Measurements from ENCODE around the gene SMG1. TPM values are rescaled to one million over a fixed set of nuclear protein-coding genes. Genes with fewer than 3 reads are reported as not detected.
A peak's percentile ranks its signal among the peaks of the same experiment; 100 is the strongest.

The SMG1 gene
- total and polyA plus RNA-seq, 2 of the 13 experiments (the other 11 are each of a cell fraction or from before 2014, with no cell fraction given) = 48.7 to 53.7 TPM

- CTCF ChIA-PET (ENCODE audit: low intra/inter-chr PET ratio, low total read pairs) = no interaction called here
- H3K9ac ChIP-seq (ENCODE audit: insufficient read depth, low read depth, low read length) = peak overlapping the region; percentile 98
- TF ChIP-seq ZNF781 (CRISPR knock-in tag; IDR thresholded peaks at IDR 0.05; ENCODE audit: borderline replicate concordance, not compliant biosample characterization) (no peak), ZNF431 (CRISPR knock-in tag; IDR thresholded peaks at IDR 0.05; ENCODE audit: borderline replicate concordance, low read depth) (no peak), AKNA (CRISPR knock-in tag; IDR thresholded peaks at IDR 0.05; ENCODE audit: borderline replicate concordance) (no peak), BORCS8-MEF2B (CRISPR knock-in tag; IDR thresholded peaks at IDR 0.05) (peak; percentile 33; the same call in 1 of the 2 replicates), KLF9 (CRISPR knock-in tag; IDR thresholded peaks at IDR 0.05; ENCODE audit: low read depth) (no peak), FOXA1 (IDR thresholded peaks at IDR 0.05) (no peak), FOXA1 (CRISPR knock-in tag; IDR thresholded peaks at IDR 0.05) (no peak), NFRKB (IDR thresholded peaks at IDR 0.05) (no peak), TFDP2 (CRISPR knock-in tag; IDR thresholded peaks at IDR 0.05) (no peak), ZC3H13 (CRISPR knock-in tag; IDR thresholded peaks at IDR 0.05) (no peak), LRRFIP1 (CRISPR knock-in tag; conservative IDR thresholded peaks at IDR 0.05) (no peak), BRF2 (CRISPR knock-in tag; IDR thresholded peaks at IDR 0.05) (no peak; the same call in 1 of the 2 replicates), RBM22 (optimal IDR thresholded peaks at IDR 0.05; ENCODE audit: low read length) (peak; percentile 72)
These were observed 137.2 kb downstream of the SMG1 start for GRCh38 chr16:18788828-18789514.

More at GRCh38 chr16:18788828-18789514, 137.2 kb downstream of the SMG1 start:
- ATAC-seq (no peak), DNase-seq (ENCODE audit: low spot score) (no peak), FAIRE-seq (no peak)
- Histone ChIP-seq H4K20me1 (ENCODE audit: insufficient read depth, low read length) (peaks cover 58% of the 10 kb centered on the region), H3K27me3 (ENCODE audit: control insufficient read depth in 1 of 2, insufficient read depth in 2 of 2, low read length in 2 of 2) (peaks cover 0 to 7% of the 10 kb centered on the region in 2 experiments; a peak in 1 of 5 replicates), H2AFZ (ENCODE audit: low read length) (no peak overlapping the region), H3K27ac (ENCODE audit: extremely low read length, insufficient read depth, low read length) (peak overlapping the region; percentile 78), H3K9me3 (ENCODE audit: low read length) (no peaks in the 10 kb centered on the region), H3K4me2 (ENCODE audit: low read depth, low read length) (peak overlapping the region; percentile 97), H3K4me1 (ENCODE audit: insufficient read depth, low read length) (peaks cover 71% of the 10 kb centered on the region), H3K79me2 (ENCODE audit: insufficient read depth, low read length) (peaks cover 62% of the 10 kb centered on the region), H3K36me3 (replicated peaks in 1 of 2; ENCODE audit: control insufficient read depth in 1 of 2, insufficient read depth in 2 of 2, low read length in 2 of 2) (peaks cover 43 to 74% of the 10 kb centered on the region in 2 experiments), H3K4me3 (replicated peaks in 1 of 3; ENCODE audit: insufficient read depth in 1 of 3, low read depth in 2 of 3, low read length in 3 of 3) (peak overlapping the region; percentile 74 to 98 (median 96))
- POLR2A ChIA-PET = interaction anchor here (1.4 to 8.7 kb wide), 9 partner anchors 13 to 766 kb away, joined by 4 to 545 read pairs (median 8); partner anchors contain the start of genes ARL6IP1, CCP110, COQ7 and VPS35L
- intact Hi-C loops (cut with micrococcal nuclease; ENCODE audit: unreplicated experiment) = no loop called here
- 4% methylated on average over 20 of the region's 20 CpGs for WGBS (ENCODE audit: low lambda C conversion rate)
- BruUV-seq (replicated peaks) = no TSS peak
- in situ Hi-C loops (cut with HindIII; ENCODE audit: extremely low pct_ligation_motif_present, low pct_unique_long_range_greater_than_20kb) = no loop called here
